ENCODE measurements around the gene LRRK2.
"Not testable (repeated sequence)": the region's sequence is repeated elsewhere in the genome, so short reads cannot be mapped to it uniquely, and the experiment has no call there.

The LRRK2 gene

DNA sequence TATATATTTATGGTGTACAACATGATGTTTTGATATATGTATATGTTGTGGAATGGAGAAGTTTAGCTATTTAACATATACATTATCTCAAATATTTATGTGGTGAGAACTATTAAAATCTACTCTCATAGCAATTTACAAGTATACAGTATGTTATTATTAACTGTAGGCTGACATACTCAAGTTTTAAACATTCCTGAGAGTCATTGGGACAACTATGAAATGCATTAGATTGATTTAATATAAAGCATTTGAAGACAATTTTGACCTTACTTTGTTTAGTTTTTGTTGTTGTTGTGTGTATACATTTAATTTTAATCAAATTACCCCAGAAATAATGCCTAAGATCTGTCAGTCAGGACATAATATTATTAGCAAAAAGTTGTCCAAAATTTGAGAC is 99.5 kb downstream of the LRRK2 start:
- DNase-seq = no peak

DNA sequence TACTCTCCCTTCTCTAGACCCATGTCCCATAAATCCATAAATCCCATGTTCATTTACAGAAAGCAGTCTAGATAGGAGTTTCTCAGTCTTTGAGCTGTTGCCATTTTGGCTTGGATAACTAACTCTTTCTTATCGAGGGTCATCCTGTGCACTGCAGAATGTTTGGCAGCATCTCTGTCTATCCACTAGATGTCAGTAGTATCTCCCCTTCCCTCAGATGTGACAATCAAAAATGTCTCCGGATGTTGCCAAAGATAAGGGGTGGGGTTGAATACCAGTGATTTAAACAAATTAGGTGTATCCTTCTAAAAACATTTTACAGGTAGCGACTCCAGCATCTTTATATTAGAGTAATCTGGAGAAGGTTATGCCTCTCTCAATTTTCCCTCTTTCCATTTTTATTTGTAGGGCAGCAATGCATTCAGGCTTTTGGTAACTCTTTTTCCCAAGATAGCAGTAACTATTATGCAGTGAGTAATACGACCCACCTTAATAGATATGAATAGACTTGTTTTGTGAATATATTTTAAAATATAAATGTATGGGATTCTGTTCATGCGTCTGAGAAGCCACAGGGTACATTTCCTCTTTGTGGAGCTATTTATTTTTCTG is 100.7 kb downstream of the LRRK2 start:
- peak in 1 of 2 experiments; percentile 55 for DNase-seq

DNA sequence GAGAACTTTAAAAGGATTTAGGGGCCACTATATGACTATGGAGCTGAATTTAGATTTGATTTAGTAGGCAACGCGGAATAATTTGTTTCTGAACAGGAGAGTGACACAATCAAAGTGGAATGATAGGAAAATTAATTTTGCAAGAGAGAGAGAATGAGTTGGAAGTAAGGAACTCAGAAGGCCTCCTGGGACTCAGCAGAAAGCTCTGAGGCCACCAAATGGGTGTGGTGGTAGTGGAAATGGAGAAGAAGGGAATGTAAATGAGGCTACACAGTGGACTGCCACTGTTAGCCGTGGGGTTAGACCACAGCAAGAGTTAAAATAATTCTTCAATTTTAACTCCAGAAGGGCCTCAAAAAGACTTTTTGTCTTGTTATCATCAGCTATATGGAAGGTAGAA is 102.7 kb downstream of the LRRK2 start:
- DNase-seq = no peak

DNA sequence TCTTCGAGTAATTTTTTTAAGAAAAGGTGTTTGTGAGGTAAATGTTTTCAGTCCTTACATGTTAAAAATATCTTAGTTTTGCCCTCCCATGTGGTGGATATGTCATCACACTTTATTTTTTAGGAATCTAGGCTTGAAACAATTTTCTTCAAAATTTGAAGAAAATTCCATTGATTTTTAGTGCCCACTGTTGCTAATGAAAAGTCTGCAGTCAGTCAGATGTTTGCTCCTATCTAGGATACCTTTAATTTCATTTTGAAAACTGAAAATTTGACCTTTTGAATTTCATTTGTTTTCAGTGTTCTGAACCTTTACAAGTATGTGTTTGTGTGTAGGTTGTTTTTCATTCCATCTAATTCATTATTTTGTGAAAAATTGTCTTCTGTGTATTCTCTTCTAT is 105.4 kb downstream of the LRRK2 start:
- no peak for DNase-seq

DNA sequence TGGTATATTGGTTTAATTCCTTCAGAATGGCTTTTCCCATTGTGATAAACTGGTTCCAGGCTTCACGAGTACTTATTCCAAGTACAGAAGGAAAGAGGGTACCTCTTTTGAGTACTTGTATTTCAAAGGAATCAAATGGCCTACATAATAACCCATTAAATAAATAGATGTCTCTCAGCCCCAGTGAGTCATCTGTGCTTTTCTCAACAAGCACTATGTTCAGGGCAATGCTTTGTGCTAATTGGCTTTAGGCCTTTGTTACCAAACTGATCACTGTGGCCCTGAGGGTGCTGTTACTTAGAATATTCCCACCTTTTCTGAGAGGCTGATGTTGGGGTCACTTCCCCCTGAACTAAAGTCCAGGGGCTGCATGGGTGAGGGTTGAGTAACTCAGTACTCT is 107.1 kb downstream of the LRRK2 start:
- DNase-seq = no peak

DNA sequence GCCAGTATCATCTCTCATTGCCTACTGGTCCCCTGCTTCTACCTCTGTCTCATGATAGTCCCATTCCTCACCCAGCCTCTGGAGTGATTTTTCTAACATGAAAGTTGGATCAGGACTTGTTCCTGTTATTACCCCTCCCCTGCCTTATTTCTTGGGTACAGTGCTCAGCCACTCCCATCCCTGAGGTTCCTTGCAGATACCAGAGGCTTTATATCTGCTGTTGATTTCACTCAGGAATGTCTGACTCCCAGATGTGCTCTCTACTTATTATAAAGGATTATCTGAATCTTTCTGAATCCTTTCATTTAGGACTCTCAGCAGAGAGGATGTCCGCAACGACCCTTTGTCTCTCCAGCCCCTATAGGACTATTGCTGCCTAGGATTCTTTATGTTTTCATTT is 111.2 kb downstream of the LRRK2 start:
- no peak for DNase-seq

DNA sequence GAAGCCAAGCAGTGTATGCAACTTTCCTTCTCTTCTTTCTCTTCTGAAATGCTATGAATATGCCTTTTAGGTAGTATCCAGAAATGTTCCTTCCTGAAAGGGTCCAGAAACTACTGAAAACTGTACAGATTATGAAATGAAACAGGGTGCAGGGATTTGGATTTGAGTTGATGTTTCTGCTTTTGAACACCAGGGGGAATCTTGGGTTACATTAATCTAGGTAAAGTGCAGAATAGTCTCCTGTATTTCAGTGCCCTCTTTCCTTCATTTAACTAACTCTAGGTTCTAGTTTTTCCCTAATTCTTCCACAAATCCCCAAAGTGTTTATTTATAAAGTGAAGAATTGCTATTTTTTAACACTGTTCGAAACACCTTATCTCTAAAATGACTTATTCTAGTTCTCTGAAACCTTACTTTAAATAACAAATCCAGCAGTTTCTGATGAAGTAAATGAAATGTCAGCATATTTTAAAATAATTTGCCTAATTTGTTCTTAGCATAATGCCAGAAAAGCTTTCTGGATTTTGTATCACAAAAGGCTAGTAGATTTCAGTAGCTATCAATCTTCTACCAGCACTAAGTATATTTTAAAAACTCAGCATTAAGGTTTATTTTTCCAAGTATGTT is 111.9 kb downstream of the LRRK2 start:
- DNase-seq = peak in 1 of 2 experiments; percentile 39

DNA sequence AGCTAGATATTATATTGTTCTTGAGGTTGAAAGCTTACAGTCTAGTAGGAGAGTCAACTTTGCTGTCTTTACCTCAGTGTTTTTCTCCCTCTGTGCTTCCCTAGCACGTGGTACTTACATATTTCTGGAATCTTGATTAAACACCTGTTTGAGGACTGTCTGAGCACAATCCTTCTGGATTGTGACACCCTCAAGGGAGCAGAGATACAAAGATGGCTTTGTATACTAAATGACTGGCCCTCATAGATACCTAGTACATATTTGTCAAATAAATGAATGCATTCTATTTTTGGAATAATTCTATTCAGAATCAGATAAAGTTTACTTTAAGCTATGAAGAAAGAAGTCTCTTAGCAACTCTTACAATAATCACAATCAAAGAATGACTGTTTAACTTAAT is 113.3 kb downstream of the LRRK2 start:
- DNase-seq = no peak

DNA sequence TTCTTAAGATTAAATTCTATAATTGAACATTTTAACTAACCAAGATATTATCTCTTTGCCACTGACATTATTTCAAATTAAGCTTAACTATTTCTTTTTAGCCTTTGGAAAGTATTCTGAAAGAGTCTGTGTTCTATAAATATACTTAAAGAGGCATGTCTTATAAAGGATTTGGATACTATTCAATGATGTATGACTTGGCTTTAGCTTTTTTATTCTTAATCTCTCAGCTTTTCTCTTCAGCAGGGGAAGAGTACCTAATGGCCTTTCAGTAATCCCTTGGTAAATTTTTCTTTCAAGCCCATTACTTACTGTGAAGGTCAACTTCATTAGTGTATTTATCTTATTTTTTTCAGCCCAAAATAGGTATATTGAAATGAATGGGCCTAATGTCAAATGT is 113.8 kb downstream of the LRRK2 start:
- DNase-seq = no peak

DNA sequence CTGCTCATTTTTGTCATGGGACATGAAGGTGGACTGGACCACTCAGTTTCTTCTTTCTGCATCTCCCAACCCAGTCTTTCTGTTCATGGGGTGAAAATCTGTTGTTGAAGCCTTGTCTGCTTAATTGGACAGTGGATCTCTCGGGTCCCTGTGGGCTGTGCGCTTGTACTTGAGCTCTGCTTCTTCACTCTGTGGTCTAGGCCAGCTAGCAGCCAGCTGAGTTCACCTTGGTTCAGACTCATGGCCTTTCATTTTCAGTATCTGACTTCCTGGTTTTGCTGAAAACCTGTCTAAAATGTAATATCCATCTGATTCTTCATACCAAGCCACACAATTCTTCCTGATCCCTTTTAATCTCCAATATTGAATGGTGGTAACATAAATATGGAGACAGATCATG is 117.2 kb downstream of the LRRK2 start:
- DNase-seq = no peak

DNA sequence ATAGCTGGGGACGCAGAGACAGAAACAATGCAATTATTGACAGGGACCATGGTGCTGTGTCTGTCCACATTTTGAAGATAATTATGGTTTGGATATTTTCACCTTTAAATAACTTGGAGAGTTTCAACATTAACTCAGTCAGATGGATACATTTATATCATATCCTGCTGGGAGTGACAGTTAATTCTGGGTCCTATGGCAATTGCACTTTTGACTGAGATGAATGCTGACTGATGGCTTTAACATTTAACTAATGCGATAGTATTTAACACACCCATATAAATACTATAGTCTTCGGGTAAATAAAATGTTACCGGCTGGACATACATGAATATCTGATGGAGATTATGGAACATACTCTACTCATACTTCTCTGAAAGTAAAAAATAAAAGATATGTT is 118.3 kb downstream of the LRRK2 start:
- DNase-seq = no peak

DNA sequence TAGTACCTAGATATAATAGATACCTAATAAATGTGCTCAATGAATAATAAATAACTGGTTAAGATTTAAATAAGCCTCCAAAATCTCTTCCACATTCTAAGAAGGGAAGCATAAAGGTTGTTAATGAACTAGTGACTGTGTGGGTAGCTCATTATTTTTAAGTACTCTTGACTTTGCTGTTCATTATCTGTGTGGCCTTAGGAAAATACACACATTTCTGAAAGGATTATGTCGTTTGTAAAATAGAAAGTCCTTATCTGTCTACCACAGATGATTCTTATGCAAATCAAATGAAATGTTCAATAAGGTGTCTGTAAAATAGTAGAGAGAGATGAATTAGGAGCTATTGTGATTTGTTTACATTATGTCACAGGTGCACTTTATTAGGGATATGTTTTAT is 119.5 kb downstream of the LRRK2 start:
- no peak for DNase-seq

DNA sequence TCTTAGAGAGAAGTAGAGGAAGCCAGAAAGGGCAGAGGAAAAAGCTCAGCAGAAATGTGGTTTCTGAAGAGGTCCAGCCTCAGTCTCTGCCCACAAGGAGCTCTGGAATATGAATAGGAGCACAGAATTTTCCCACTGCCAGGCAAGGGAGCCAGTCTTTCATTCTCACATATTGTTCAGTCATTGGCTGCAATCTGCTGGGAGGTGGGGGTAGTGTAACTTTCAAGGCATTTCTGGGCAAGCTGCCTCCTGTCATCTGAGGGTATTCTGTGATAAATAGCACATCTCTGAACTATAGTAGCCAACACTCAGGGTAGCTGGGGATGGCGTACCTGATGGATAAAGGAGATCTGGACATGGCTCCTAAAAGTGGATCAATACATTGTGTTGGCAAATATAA is 127.2 kb downstream of the LRRK2 start:
- DNase-seq = no peak

DNA sequence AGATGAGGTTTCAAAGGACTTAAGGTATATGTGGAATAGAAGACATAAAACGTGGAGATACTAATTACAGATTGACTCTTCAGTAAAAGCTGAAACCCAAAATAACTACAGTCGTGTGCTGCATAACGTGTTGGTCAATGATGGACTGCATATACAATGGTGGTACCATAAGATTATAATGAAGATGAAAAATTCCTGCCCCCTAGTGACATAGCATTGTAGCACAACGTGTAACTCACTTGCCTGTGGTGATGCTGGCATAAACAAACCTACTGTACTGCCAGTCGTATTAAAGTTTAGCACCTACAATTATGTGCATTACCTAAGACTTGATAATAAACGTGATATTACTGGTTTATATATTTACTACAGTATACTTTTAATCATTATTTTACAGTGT is 150.3 kb downstream of the LRRK2 start:
- peak in 1 of 2 experiments; percentile 12 for DNase-seq

DNA sequence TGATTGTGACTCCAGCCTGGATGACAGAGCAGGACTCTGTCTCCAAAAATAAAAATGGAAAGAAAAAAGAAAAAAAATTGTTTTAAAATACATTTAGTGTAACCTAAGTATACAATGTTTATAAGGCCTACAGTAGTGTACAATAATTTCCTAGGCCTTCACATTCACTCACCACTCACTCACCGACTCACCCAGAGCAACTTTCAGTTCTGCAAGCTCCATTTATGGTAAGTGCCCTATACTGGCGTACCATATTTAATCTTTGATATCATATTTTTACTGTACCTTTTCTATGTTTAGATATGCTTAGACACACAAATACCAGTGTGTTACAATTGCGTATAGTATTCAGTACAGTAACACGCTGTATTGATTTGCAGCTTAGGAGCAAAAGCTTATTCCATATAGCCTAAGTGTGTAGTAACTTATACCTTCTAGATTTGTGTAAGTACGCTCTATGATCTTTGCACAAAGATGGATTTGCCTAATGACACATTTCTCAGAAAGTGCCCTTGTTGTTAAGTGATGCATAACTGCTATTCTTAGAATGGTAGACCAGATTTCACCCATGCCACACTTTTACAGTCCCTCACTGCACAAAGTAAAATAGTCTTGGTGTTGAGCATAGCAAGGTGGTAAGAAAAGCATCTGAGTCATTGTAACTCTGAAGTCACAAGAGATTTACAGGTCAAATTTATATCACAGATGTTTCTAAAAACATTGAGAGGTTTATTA is 151.9 kb downstream of the LRRK2 start:
- no peak for DNase-seq

DNA sequence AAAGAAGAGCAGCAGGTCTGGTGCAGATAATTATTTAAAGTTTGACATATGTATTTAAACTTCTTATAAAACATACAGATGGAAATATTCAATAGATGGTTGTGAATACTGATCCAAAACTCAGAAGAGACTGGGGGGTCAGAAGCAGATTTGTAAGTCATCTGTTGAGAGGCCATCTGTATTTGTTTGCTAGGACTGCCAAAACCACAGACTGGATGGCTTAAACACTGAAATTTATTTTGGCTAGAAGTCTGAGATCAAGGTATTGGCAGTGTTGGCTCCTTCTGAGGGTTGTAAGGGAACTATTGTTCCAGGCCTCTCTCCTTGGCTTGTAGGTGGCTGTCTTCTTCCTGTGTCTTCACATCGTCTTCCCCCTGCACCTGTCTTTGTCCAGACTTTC is 153.9 kb downstream of the LRRK2 start:
- DNase-seq = no peak

DNA sequence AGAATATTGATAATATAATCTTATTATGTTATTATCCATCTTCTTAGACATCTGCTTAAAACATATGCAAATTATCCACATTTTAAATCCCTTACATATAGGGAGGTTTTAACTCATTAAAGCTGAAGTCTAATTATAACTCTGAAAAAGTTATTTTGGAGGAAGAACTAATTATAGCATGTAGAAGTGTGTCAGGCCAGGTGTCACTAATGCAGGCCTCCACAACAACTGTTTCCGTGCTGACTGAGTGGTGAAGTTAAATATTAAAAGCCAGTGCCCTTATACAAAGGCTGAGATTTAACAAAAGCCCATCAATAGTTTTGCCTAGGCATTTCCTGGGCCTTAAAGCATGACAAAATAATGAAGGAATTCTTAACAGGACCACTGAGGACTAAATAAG is 157.4 kb downstream of the LRRK2 start:
- DNase-seq = no peak

DNA sequence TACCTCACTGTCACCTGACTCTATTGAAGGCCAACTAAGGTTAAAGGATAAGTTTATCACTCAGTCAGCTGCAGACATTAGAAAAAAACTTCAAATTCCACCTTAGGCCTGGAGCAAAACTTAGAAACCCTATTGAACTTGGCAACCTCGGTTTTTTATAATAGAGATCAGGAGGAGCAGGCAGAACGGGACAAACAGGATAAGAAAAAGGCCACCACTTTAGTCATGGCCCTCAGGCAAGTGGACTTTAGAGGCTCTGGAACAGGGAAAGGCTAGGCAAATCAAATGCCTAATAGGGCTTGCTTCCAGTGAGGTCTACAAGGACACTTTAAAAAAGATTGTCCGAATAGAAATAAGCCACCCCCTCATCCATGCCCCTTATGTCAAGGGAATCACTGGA is 162.5 kb downstream of the LRRK2 start:
- not testable (repeated sequence) for DNase-seq

DNA sequence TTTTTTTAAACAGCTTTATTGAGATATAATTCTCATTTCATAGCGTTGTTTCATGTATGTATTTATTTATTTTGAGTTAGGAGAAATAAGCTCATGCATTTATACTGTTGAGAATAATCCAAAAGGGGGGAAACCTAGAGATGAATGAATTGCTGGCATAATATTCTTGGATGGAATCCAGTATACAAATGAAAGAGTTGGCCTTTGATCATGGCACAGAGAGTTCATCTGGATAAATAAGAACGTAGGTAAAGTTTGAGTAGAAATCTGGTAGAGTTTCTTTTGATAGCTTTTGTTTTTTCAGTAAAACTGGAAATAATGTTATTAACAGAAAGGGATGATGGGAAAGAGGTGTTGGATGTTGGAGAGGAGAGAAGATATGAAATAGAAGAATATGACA is 166.2 kb downstream of the LRRK2 start:
- DNase-seq = no peak

DNA sequence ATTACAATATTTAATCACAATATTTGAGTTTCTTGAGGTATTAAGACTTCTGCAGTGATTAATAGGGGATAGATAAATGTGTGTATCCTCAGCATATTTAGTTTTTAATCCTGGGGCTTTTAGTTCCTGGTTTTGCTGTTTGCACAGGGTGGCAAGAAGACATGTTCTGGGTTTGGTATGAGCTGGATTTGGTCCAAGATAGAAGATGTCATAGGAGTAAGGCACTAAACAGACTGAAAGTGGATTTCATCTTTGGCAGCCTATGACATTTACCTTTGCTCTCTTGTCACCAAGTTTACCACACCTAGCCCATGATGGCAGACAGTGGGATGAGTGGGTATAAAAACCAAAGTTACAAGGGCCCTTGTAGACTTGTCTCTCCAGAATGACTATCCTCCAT is 168.2 kb downstream of the LRRK2 start:
- no peak for DNase-seq

DNA sequence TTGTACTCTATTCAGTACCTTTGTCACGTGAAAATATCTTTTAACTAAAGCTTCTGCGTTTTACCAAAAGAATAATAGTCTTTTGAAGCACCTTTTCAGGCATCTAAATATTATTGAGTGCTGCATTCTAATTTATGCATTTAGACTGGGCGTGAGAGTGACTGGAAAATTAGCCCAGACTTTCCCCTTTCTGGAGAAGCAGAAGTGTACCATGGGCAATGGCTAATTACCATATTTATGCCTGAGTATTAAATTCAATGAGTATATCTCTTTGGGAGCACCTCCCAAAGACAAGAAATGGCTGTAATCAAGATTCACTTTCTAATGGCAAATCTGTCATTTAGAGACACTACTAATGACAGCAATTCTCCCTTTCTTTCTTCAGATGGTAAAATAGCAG is 174.9 kb downstream of the LRRK2 start:
- no peak for DNase-seq

DNA sequence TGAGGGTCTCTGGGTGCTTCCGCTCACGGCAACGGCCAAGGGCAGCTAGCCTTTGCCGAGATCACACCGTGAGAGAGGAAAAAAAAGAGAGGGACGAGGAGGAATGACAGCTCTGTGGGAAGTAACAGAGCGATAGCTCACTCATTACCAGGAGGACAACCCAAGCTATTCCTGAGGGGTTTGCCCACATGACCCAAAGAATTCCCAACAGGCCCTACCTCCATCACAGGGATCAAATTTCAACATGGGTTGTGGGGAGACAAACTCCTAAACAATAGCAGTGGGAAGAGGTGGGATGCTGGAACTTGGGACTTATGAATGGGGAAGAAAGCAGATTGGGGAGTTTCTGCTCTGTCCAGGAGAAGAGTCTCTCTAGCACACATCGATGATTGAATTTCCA is 180.6 kb downstream of the LRRK2 start:
- DNase-seq = no peak
